NCI-H146 treated with DMSO at 0.1 percent for 48 hours (cell line): ENCODE data around the gene BCAR3.

Experiments used
- DNase-seq: peaks from one replicate; lab custom pipeline; 2025; ENCODE audit not compliant: unreplicated experiment; lab: John Stamatoyannopoulos, UW

Gene BCAR3

DNA sequence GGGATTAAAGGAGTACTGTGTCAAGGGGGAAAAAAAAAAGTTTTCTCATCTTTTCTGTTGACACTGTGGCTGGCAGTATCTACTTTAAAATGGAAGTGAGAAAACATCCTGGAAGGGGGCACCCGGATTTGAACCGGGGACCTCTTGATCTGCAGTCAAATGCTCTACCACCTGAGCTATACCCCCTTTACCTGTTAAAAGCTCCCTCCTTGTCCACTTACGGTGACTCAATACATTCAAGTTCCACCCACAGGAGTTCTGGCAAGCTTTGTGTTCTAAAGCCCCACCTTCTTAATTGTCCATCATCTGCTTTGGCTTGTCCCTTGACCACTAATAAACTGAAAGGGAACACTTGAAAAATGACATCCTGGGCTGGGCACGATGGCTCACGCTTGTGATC lies 165.5 kb downstream of the BCAR3 start:
- DNase-seq = no peak
